GM21526 (cell line): ENCODE results near the gene FBXO46.
"Not testable (repeated sequence)": the region's sequence is repeated elsewhere in the genome, so short reads cannot be mapped to it uniquely, and the experiment has no call there.

Experiments used
- ATAC-seq: cut with Tn5 transposase; IDR thresholded peaks from one replicate; pipeline ENCODE4 v1.9.1; 2021; ENCODE audit warnings: moderate library complexity; ENCODE audit not compliant: unreplicated experiment, low FRiP score

Gene FBXO46

DNA sequence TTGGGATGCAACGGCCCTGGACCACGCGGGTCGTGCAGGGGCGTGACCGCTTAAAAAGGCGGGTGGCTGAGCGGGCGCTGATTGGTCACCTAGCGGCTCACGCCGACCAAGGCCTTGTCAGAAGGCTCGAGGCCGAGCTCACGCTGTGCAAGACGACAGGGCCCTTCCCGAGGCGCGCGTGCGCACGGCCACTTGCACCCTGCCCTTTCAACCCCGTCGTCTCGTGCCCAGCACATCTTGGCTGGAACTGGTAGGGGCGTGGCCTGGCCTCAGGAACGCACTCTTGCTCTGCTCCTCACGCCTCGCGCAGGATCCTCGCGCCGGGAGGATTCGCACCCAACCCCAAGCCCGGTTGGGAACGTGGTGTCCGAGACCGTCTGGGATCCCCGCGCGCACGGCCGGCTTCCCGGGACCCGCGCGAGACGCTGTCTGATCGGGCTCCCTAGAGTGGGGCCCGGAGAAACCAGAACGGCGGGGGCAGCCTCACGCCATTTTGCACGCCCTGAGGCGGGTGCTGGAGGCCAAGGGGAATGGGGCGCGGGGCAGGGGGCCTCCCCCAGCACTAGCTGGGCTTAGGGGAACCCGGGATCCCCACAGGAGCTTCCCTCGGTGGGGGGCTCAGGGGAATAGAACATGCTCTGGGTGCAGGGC lies 2.6 kb upstream of the FBXO46 start, which contains the start of gene MEIOSIN:
Gene MEIOSIN, plus strand, starts transcription at position 280 of the 651 bp plus-strand sequence. CDS start 1,938 bp downstream, outside the sequence.
- no peak for ATAC-seq

DNA sequence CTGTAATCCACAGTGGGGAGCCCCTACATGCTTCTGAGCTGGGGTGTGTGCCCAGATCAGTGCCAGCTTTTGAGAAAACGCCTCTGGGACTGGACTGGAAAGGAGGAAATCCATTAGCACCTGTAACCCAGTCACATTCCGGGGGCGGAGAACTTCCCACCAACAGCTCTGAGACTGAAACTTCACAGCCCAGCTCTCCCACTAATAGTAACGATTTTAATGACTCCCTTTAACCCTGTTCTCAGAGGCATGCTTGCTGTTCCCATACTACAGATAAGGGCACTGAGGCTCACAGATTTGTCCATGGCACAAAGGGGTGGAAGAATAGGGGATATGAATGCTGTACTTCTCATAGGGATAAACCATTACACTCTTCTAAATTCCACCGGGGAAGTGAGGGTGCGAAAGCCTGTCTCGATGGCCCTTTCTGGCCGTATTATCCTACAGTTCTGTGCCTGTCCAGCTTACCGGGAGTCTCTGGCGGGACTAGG lies 851 bp downstream of the FBXO46 start:
- ATAC-seq, result no peak

DNA sequence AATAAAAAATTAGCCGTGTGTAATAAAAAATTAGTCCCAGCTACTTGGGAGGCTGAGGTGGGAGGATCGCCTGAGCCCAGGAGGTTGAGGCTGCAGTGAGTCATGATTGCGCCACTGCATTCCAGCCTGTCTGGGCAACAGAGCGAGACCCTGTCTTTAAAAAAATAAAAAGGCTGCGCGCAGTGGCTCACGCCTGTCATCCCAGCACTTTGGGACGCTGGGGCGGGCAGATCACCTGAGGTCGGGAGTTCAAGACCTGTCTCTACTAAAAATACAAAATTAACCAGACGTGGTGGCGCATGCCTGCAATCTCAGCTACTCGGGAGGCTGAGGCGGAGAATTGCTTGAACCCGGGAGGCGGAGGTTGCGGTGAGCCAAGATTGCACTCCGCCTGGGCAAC lies 2.0 kb downstream of the FBXO46 start:
- ATAC-seq, result not testable (repeated sequence)

DNA sequence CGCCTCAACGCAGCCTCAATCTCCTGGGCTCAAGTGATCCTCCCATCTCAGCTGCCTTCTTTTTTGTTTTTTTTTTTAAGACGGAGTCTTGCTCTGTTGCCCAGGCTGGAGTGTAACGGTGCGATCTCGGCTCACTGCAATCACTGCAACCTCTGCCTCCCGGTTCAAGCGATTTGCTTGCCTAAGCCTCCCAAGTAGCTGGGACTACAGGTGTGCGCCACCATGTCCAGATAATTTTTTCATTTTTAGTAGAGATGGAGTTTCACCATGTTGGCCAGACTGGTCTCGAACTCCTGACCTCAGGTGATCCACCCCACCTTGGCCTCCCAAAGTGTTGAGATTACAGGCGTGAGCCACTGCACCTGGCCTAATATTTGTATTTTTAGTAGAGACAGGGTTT lies 10.6 kb downstream of the FBXO46 start:
- not testable (repeated sequence) for ATAC-seq

DNA sequence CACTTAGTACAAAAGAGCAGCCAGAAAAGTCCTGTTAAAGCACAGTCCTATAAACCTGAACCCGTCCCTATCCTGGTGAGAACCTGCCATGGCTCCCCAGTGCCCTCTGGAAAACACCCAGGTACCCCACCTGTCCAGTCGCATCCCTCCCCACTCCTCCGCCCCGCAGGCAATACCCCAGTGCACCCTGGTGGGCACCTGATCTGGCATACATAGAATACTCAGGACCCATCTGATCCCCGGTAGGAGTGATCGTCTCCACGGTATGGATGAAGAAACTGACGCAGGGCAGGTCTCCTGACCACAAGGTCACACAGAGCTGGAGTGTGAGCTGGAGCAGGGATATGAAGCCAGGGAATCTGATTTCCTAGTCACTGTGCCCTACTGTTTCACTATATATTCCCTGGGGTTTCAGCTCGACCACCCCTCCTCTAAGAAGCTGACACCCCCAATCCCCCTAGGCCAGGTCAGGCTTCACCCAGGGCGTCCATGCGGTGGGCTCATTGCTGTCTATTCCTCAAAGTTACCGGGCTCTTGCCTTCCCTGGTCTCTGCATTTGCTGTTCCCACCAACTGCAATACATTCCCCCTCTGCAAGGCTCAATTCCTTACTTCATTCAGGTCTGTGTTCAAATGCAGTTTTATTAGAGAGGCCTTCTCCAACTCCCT lies 12.6 kb downstream of the FBXO46 start:
- no peak for ATAC-seq

DNA sequence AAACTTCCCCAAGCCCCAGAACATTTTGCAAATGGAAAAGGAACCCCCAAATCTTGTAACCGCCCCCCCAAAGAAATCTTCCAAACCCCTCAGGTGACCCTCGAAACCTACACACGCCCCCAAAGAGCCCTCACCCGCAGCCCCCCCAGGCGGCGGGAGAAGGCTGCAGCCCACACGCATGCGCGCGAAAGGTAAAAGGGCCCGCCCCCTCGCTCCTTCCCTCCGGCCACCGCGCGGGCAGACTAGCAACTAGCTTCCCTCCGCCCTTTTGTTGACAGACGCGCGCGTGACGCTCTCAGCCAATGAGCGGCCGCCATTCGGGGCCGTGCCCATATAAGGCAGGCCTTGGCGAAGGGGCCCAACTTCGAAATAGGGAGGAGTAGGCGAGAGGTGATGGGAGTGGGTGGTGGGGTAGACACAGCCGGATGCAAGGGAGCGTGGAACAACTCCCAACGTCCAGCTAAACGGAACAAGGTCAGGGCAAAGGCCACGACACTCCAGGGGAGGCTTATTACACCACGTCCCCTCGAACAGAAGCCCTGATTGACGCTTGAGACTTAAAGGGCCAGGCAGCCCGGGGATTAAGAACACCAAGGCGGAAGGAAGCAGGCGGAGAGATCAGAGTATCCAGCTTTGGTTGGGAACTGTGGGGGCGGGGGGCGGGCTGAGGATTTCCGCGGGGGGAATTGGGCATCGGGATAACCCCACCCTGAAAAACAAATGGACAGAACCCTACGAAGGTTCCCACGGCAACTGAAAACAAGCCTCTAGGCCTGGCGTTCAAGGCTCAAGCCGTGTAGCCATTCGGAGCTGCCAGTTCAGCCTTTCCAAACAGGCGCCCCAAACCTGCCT lies 13.3 kb downstream of the FBXO46 start:
- peak; percentile 76 for ATAC-seq

DNA sequence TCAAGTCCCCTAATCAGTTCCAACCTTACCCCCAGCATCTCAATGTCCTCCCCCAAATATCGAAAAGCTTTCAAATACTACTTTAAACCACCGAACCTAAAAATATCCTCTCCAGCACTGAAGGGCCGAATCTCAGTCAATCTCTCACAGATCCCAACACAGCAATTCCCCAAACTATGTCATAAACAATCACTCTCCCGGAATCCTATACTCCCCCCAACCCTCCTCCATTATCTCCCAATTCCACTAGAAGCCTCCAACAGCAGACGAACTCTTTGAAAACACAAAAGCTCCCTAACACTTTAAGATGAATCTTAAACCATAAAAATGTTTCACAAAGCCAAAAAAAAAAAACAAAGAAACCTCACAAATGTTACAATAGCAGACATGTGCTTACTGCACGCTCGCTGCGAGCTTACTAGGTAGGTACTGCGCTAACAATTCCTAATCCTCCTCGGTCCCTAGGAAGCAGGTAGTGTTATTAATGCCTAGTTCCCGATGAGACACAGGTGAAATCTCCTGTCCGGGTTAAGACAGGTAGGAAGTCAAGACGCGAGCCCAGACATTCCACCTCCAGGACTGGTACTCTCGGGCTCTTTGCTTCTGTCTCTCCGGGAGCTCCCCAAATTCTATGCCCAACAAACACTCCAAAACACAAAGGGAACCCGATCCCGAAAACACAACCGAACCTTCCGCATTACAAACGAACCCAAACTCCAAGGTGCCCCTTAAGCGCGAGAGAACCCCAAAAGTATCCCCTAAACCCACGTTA lies 14.2 kb downstream of the FBXO46 start:
- no peak for ATAC-seq

DNA sequence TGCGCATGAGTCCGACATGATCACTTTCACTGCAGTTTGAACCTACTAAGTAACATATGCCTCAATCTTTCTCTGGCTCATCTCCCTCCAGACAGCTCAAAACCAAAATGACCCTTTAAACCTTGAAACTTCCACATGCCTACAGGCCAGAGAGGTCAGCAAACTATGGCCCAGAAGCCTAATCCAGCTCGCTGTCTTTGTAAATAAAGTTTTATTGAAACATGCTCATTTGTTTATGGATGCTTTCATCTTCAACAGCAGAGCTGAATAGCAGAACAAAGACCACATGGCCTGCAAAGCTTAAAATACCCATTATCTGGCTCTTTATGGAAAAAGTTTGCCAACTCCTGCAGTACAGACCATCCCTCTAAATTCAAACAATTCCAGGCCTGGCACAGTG lies 15.6 kb downstream of the FBXO46 start:
- no peak for ATAC-seq

DNA sequence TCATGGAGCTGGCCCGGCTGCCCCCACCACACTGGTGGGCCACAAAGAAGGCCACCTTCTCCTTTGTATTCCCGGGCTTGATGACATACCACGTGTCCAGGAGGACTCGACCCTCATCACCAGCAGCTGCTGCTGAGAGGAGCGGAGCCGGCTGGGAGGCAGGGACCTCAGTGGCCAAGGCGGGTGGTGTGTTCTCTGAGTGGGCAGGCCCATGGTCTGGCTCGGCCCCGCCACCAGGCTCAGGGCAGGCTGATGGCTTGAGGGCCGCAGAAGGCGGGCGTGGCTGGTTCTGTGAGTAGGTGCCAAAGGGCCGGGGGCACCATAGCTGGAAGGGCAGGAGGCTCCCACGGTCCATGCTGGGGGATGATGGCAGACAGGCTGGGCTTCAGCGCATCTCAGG lies 17.6 kb downstream of the FBXO46 start:
- no peak for ATAC-seq

DNA sequence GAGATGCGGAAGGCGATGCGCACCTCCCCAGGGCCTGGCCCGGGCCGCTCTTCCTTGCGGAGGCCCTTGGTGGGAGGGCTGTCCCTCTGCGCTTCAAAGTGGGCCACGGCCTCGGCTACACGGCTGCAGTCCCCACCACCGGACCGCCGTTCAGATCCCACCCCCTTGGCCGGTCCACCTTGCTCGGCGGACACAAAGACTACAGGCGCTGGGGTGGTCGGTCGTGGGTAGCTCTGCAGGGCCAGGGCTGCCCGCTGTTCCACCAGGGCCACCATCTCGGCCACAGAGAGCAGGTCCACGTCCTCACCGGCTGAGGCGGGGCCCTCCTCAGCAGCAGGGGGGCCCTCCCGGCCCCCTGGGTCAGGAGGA lies 18.0 kb downstream of the FBXO46 start:
- no peak for ATAC-seq

DNA sequence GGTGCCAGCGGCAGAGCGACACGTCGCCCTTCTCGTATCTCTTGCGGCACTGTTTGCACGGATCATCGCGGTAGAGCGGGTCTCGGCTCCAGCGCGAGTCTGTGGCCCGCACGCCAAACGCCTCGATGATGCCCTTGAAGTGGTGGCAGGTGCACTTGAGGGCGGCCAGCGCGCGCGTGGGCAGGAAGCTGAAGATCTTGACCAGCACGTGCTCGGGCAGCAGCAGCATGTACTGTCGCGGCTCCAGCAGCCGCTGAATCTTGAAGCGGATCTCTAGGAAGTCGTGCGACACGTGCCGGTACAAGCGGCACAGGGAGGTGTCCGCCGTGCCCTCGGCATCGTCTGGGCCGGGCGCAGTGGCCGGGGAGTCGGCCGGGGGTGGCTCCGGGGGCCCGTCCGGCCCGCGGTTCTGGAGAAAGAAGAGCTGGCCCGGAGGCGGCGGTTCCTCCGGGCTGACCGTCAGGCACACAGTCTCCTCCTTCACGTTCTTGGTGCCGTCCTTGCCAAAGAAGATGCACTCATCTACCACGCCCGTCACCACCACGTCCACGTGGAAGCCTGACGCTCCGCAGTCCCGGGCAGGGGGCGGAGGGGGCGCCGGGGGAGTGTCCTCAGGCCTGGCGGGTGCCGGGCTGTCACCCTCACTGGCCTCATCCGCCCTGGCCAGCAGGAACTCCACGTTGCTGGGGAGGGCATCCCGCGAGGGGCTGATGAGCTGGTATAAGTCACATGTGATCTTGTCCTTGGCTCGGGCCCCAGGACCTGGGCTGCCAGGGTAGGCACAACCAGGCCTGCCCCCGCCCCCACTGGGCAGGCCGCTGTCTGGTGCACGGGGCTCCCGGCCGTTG lies 18.6 kb downstream of the FBXO46 start:
- ATAC-seq, result no peak

DNA sequence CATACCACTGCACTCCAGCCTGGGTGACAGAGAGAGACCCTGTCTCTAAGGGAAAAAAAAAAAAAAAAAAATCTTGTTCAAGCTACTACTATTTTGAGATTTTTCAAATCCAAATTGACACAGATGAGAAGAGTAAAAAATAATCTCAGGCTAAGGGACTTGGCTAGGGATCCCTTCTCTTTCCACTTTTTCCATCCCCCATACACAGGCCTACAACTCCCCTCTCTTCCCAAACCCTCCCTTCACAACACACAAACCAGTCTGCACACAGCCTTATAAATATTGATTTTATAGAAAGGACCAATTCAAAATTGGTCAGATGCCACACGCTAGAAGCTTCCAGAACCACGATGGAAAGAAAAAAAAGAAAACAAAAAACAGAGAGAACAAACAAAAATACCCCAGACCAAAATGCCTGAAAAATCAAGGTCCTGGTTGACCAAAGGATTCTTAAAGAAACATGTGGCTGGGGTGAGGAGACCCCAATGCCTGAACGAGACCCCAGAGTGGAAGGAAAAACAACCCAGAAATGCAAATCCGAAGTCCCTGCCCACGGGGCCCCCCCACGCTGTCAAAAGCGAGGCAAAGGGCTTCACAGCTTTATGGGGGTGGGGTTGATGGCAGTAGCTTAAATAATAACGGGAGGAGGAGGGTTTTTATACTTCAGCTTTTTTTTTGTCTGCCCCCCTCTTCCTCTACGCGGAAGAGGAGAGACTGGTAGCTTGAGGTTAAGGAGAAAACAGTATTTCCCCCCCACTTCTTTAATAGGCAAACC lies 20.2 kb downstream of the FBXO46 start:
- no peak for ATAC-seq

DNA sequence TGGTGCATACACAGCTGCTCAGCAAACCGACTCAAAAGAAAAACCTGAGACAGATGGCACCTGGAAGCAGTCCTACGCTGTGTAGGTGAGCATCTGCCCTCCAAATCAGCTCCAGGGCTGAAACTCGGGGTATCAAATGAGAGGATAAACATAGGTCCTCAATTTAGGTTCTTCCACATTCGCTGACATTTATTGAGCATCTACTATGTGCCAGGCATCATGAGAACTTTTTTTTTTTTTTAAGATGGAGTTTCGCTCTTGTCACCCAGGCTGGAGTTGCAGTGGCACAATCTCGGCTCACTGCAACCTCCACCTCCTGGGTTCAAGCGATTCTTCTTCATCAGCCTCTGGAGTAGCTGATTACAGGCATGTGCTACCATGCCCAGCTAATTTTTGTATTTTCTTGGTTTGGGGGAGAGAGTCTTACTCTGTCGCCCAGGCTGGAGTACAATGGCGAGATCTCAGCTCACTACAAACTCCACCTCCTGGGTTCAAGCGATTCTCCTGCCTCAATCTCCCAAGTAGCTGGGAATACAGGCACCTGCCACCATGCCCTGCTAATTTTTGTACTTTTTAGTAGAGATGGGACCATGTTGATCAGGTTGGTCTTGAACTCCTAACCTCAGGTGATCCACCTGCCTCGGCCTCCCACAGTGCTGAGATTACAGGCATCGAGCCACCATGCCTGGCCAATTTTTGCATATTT lies 24.8 kb downstream of the FBXO46 start:
- no peak for ATAC-seq

DNA sequence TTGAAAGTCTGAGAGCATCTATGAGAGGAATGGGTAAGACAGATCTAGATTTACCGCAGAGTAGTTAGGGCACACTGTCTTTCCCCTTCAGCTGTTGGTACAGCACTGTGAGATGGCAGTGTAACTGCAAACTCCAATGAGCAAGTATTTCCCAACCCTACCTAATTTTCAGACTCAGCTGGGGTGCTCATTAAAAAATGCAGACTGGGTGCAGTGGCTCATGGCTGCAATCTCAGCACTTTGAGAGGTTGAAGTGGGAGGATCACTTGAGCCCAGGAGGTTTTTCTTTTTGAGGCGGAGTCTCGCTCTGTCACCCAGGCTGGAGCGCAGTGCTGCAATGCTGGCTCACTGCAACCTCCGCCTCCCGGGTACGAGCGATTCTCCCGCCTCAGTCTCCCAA lies 25.6 kb downstream of the FBXO46 start:
- no peak for ATAC-seq

DNA sequence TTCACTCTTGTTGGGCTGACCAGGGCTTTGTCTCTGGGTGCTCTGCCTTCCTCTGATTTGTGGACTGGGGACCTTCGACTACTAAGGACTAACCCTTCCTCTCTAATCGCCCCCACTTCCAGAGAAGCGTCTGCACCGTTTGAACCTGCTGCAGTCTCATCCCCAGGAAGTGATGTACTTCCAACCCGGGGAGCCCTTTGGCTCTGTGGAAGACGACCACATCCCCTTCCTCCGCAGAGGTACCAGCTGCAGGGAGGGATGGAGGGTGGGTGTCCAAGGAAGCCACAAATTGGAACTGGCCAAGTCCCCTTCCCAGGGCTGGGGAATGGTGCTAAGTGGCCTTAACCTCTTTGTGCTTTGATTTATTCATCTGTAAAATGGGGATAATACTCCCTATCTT lies 29.0 kb downstream of the FBXO46 start:
- no peak for ATAC-seq

DNA sequence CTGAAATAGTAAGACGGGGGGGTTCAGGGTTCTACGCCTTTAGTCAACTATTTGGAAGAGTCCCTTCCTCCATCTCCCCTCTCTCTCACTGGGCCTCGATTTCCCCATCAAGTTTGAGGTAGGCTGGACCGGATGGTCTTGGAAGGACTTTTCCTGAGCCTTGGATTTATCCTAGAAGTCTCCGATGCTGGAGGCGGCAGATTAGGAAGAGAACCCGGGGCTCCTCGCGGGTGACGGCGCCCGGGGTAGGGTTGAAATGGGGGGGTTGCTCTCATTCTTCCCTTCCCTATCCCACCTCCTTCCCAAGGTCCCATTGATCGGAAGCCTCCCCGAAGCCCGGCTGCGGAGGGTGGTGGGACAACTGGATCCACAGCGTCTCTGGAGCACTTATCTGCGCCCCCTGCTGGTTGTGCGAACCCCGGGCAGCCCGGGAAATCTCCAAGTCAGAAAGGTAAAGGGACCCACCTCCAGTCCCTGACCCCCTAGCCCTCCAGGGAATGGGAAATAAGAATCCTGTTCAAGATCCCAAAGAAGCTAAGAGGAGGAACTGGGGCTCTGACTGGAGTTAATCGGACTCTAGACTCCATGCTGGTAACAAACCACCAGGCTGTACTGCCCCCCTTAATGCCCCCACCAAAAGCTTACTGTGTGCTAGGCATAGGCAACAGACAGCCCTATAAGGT lies 37.4 kb downstream of the FBXO46 start:
- ATAC-seq, result no peak

DNA sequence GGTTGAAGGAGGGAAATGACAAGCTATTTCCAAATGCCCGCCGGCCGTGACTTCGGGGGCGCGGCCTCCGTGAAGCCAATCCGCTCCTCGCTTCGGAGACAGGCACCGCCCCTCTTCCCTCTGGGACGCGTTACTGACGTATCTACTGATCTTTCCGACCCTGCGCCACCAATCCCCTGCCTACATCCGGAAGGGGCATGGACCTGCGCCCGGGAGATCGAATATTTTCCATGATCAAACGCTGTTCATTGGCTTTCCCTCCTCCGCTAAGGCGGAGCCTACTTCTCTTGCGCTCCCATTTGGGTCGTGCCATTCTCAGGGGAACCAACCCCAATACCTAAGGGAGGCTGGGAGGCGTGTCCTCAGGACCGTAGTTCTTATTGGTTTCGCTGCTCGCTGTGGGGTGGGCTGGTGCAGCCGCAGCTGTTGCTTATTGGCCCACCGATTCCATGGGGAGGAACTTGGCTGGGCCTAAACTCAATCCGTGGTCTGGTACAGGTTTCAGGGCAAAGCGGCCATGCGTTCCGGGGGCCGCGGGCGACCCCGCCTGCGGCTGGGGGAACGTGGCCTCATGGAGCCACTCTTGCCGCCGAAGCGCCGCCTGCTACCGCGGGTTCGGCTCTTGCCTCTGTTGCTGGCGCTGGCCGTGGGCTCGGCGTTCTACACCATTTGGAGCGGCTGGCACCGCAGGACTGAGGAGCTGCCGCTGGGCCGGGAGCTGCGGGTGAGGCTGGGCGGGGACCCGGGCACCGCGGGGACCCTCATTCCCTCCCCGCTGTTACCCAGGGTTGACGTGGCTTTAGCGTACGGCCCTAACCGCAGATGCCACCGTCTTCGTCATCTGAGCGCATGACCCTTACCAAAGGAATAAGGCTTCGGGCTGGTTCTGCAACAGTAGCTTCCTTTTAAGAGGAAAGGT lies 38.2 kb downstream of the FBXO46 start, which contains the start of gene QPCTL:
Gene QPCTL, plus strand, starts transcription at position 480 of the 919 bp plus-strand sequence. Its CDS starts 38 bp downstream, at position 518.
- ATAC-seq, result peak; percentile 79
